WTC11 (cell line): ENCODE data around the gene PGGHG. TPM values are rescaled to one million over a fixed set of nuclear protein-coding genes. Genes with fewer than 3 reads are reported as not detected.

ENCODE experiments used
- ATAC-seq: fragments of 200-7000 bp; cut with Tn5 transposase; 2 replicates; pipeline ENCODE4 v1.10.0; 2021; ENCODE audit warnings: mild to moderate bottlenecking, moderate library complexity
- CTCF ChIA-PET: fragments of 300-600 bp; sonication (Branson Sonifier 250); formaldehyde crosslinking; loops from one replicate; lab custom pipeline; 2021; ENCODE audit warnings: antibody characterized with exemption; lab: Charles Lee
- POLR2A ChIA-PET: fragments of 350-600 bp; sonication (Branson Sonifier 250); formaldehyde crosslinking; loops from one replicate; lab custom pipeline; 2021; ENCODE audit warnings: antibody characterized with exemption; lab: Charles Lee
- DNase-seq: peaks from one replicate; pipeline ENCODE4 v3.0.0; 2021; ENCODE audit warnings: low spot score
- H3K27ac Mint-ChIP-seq: 2 replicates; pipeline ENCODE4 v1.8.0; 2021; ENCODE audit warnings: mixed read lengths
- H3K27me3 Mint-ChIP-seq: 2 replicates; pipeline ENCODE4 v1.8.0; 2021; ENCODE audit warnings: low read depth, mild to moderate bottlenecking, moderate library complexity, mixed read lengths
- H3K36me3 Mint-ChIP-seq: 2 replicates; pipeline ENCODE4 v1.8.0; 2021; ENCODE audit warnings: mixed read lengths
- H3K4me1 Mint-ChIP-seq: 2 replicates; pipeline ENCODE4 v1.8.0; 2022; ENCODE audit warnings: mixed read lengths
- H3K4me3 Mint-ChIP-seq: 2 replicates; pipeline ENCODE4 v1.8.0; 2021; ENCODE audit warnings: mild to moderate bottlenecking, moderate library complexity, mixed read lengths
- H3K9me3 Mint-ChIP-seq: 2 replicates; pipeline ENCODE4 v1.8.0; 2021; ENCODE audit warnings: mixed read lengths
- CREM ChIP-seq: sonication (generic); formaldehyde crosslinking; IDR thresholded peaks from 2 replicates; pipeline ENCODE4 v1.8.1; 2022; ENCODE audit warnings: mild to moderate bottlenecking, missing genetic modification reagents, moderate library complexity
- ESRRA ChIP-seq: sonication (generic); formaldehyde crosslinking; IDR thresholded peaks from 2 replicates; pipeline ENCODE4 v1.8.1; 2022; ENCODE audit warnings: mild to moderate bottlenecking, missing genetic modification reagents, borderline replicate concordance
- FOXP1 ChIP-seq: sonication (generic); formaldehyde crosslinking; IDR thresholded peaks from 2 replicates; pipeline ENCODE4 v1.8.0; 2022; ENCODE audit warnings: missing genetic modification reagents, mild to moderate bottlenecking, moderate library complexity, borderline replicate concordance
- GTF2I ChIP-seq: fragments of 250-450 bp; sonication (Bioruptor Pico); conservative IDR thresholded peaks from 2 replicates; pipeline ENCODE4 v1.4.0; 2021; ENCODE audit warnings: mild to moderate bottlenecking
- JUN ChIP-seq: sonication (generic); formaldehyde crosslinking; IDR thresholded peaks from 2 replicates; pipeline ENCODE4 v1.8.0; 2023; ENCODE audit warnings: mild to moderate bottlenecking, missing genetic modification reagents
- MXD4 ChIP-seq: fragments of 250-450 bp; sonication (Bioruptor Pico); IDR thresholded peaks from 2 replicates; pipeline ENCODE4 v1.8.0; 2021; ENCODE audit warnings: mild to moderate bottlenecking, moderate library complexity, borderline replicate concordance
- MYBL2 ChIP-seq: sonication (generic); formaldehyde crosslinking; IDR thresholded peaks from 2 replicates; pipeline ENCODE4 v1.8.1; 2023; ENCODE audit warnings: mild to moderate bottlenecking, moderate library complexity, missing genetic modification reagents
- NR1H2 ChIP-seq: sonication (generic); formaldehyde crosslinking; IDR thresholded peaks from 2 replicates; pipeline ENCODE4 v1.9.0; 2021; ENCODE audit warnings: mild to moderate bottlenecking, moderate library complexity, missing genetic modification reagents
- OVOL2 ChIP-seq: fragments of 250-450 bp; sonication (Bioruptor Pico); IDR thresholded peaks from 2 replicates; pipeline ENCODE4 v1.9.0; 2021; ENCODE audit warnings: mild to moderate bottlenecking, borderline replicate concordance
- TEAD4 ChIP-seq: sonication (generic); formaldehyde crosslinking; IDR thresholded peaks from 2 replicates; pipeline ENCODE4 v1.8.0; 2022; ENCODE audit warnings: mild to moderate bottlenecking, missing genetic modification reagents
- ZNF138 ChIP-seq: sonication (generic); formaldehyde crosslinking; conservative IDR thresholded peaks from 2 replicates; pipeline ENCODE4 v1.8.1; 2022; ENCODE audit warnings: mild to moderate bottlenecking, moderate library complexity, missing genetic modification reagents
- ZNF219 ChIP-seq: sonication (generic); formaldehyde crosslinking; IDR thresholded peaks from 2 replicates; pipeline ENCODE4 v1.8.0; 2023; ENCODE audit warnings: missing genetic modification reagents, mild to moderate bottlenecking, borderline replicate concordance
- ZNF232 ChIP-seq: sonication (generic); formaldehyde crosslinking; IDR thresholded peaks from 2 replicates; pipeline ENCODE4 v1.8.0; 2022; ENCODE audit warnings: mild to moderate bottlenecking, missing genetic modification reagents
- total RNA-seq: library from RNA; stranded (reverse); gene quantifications from 3 replicates; pipeline ENCODE4 v1.2.3, GENCODE V29; 2021
- TF ChIP-seq, protein P1 (sequence below): sonication (generic); formaldehyde crosslinking; IDR thresholded peaks from 2 replicates; pipeline ENCODE4 v1.8.1; 2023; ENCODE audit warnings: mild to moderate bottlenecking, missing genetic modification reagents, moderate library complexity
- TF ChIP-seq, protein P2 (sequence below): sonication (generic); formaldehyde crosslinking; IDR thresholded peaks from 2 replicates; pipeline ENCODE4 v1.8.0; 2022; ENCODE audit warnings: missing genetic modification reagents
- TF ChIP-seq, protein P3 (sequence below): fragments of 250-450 bp; sonication (Bioruptor Pico); IDR thresholded peaks from 2 replicates; pipeline ENCODE4 v1.8.0; 2021; ENCODE audit warnings: mild to moderate bottlenecking
- TF ChIP-seq, protein P4 (sequence below): sonication (generic); formaldehyde crosslinking; IDR thresholded peaks from 2 replicates; pipeline ENCODE4 v1.8.1; 2023; ENCODE audit warnings: mild to moderate bottlenecking, moderate library complexity, missing genetic modification reagents

The PGGHG gene
- total RNA-seq, 1 experiment from 2014 or later = 74.9 TPM

DNA sequence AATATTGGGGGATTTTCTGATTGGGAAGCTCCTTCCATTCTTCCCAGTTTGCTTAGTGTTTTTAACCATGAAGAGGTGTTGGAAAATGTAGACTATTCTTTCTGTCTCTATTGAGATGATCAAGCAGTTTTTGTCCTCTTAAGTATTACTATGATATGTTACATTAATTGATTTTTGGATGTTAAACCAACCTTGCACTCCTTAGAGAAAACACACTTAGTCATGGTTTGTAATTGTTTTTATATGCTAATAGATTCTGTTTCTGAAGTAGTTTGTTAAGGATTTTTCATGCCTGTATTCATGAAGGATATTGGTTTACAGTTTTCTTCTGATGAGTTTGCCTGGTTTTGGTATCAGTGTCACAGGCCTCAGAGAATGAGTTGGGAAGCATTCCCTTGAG is 12.7 kb upstream of the PGGHG start:
- peaks cover 9% of the 10 kb centered on the region for H3K9me3 Mint-ChIP-seq
- TF ChIP-seq JUN (CRISPR knock-in tag) = no peak
- TF ChIP-seq ZNF219 = no peak
- TF ChIP-seq CREM (CRISPR knock-in tag) = no peak
- no peak for TF ChIP-seq MYBL2 (CRISPR knock-in tag)
- TF ChIP-seq, protein P1, sequence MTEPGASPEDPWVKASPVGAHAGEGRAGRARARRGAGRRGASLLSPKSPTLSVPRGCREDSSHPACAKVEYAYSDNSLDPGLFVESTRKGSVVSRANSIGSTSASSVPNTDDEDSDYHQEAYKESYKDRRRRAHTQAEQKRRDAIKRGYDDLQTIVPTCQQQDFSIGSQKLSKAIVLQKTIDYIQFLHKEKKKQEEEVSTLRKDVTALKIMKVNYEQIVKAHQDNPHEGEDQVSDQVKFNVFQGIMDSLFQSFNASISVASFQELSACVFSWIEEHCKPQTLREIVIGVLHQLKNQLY (CRISPR knock-in tag) = no peak
- peaks cover 27% of the 10 kb centered on the region for H3K27me3 Mint-ChIP-seq
- H3K36me3 Mint-ChIP-seq = no peaks in the 10 kb centered on the region
- ChIA-PET CTCF (interaction anchor here (1.1 to 3.6 kb wide), 2 partner anchors 22 to 26 kb away, joined by 3 to 20 read pairs; no protein-coding TSS in a partner anchor), POLR2A (no interaction called here)
- peaks cover 18% of the 10 kb centered on the region for H3K4me1 Mint-ChIP-seq
- ATAC-seq (no peak), DNase-seq (no peak)
- H3K4me3 Mint-ChIP-seq = no peak overlapping the region
- no peak overlapping the region for H3K27ac Mint-ChIP-seq

DNA sequence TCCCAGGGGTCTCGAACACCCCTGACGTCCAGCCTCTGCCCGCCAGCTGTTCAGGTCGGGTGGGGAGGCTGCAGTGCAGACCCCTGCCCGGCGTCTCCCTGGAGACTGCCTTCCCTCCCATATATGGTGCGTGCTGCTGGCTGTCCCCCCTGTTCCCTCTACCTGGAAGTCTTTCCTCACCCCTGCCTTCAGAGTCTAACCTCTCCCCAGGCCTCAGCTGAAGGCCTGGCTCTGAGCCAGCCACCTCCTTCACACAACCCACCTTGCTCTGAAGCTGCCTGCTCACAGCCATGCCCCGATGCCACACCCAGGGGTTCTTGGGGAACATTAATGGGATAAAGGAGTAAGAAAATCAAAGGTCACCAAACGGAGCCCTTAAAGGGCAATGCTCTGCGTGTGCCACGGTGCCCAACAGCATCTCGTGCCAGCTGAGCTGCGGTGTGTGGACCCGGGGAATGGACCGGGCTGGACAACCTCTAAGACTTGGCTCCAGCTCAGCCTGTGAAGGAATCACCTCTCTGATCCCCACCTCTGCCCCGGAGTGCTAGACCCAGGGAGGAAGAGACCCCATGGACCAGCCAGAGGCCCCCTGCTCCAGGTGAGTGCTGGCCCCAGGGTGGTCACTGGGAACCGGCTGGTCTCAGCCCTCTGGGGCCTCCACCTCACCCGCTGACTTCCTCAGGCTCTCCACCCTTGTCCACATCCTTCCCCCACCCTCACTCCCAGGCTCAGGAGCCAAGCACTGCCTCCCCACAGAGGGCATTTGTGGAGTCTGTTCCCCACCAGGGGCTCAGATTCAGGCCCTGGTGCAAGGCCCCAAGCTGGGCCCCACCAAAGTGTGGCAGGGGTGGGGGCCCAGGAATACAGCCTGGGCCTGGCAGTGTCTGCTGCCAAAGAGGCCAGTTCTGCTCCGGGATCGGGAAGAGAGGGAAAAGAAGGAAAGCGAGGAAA is 10.7 kb upstream of the PGGHG start, which contains the start of gene NLRP6:
TSS of gene NLRP6 (plus strand) at position 407 of the 951 bp plus-strand sequence. CDS start at position 570, 163 bp downstream.
- ATAC-seq (no peak), DNase-seq (no peak)
- CTCF ChIA-PET = interaction anchor here (0.8 to 5.8 kb wide), 5 partner anchors 10 to 112 kb away, joined by 3 to 53 read pairs (median 4); no protein-coding TSS in a partner anchor
- Mint-ChIP-seq H3K4me1 (peaks cover 29% of the 10 kb centered on the region), H3K4me3 (peak within 1 kb of the TSS; percentile 52; the same call in 1 of the 2 replicates), H3K27me3 (peaks cover 46% of the 10 kb centered on the region), H3K9me3 (peaks cover 9% of the 10 kb centered on the region), H3K27ac (no peak within 1 kb of the TSS), H3K36me3 (no peaks in the 10 kb centered on the region)
- no peak for TF ChIP-seq OVOL2 (CRISPR knock-in tag)
- TF ChIP-seq MXD4 (CRISPR knock-in tag) = no peak
- TF ChIP-seq, protein P2, sequence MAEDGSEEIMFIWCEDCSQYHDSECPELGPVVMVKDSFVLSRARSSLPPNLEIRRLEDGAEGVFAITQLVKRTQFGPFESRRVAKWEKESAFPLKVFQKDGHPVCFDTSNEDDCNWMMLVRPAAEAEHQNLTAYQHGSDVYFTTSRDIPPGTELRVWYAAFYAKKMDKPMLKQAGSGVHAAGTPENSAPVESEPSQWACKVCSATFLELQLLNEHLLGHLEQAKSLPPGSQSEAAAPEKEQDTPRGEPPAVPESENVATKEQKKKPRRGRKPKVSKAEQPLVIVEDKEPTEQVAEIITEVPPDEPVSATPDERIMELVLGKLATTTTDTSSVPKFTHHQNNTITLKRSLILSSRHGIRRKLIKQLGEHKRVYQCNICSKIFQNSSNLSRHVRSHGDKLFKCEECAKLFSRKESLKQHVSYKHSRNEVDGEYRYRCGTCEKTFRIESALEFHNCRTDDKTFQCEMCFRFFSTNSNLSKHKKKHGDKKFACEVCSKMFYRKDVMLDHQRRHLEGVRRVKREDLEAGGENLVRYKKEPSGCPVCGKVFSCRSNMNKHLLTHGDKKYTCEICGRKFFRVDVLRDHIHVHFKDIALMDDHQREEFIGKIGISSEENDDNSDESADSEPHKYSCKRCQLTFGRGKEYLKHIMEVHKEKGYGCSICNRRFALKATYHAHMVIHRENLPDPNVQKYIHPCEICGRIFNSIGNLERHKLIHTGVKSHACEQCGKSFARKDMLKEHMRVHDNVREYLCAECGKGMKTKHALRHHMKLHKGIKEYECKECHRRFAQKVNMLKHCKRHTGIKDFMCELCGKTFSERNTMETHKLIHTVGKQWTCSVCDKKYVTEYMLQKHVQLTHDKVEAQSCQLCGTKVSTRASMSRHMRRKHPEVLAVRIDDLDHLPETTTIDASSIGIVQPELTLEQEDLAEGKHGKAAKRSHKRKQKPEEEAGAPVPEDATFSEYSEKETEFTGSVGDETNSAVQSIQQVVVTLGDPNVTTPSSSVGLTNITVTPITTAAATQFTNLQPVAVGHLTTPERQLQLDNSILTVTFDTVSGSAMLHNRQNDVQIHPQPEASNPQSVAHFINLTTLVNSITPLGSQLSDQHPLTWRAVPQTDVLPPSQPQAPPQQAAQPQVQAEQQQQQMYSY (CRISPR knock-in tag) = no peak
- POLR2A ChIA-PET = interaction anchor here (1.1 kb wide), 1 partner anchor 22 kb away, joined by 4 read pairs; the partner anchor contains the start of gene IFITM5

DNA sequence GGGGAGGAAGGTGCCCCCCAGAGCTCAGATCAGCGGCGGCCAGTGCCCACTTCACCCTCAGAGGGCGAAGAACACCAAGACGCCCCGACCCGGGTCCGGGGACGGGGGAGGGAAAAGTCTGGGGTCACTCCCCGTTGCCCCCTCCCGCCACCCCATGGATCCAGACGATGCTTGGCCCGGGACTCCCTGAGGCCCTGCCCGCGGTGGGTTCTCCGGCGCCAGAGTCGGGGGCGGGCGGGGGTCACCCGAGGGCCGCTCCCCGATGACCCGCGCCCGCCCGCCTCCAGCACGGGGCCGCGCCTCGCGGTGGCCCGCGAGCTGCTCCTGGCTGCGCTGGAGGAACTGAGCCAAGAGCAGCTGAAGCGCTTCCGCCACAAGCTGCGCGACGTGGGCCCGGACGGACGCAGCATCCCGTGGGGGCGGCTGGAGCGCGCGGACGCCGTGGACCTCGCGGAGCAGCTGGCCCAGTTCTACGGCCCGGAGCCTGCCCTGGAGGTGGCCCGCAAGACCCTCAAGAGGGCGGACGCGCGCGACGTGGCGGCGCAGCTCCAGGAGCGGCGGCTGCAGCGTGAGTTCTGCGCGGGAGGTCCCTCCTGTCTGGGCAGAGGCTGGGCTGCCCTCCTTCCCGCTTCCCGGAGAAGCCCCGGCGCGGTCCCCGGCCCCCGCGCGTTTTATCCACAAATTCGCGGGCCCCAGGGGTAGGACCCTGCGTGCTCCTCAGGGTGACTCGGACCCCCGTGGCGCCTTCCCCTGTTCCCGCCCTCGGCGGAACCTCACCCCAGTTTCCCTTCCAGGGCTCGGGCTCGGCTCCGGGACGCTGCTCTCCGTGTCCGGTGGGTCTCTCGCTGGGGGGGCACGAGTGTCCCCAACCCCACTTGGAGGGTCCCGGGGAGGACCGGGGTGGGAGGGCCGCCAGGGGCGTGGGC is 9.6 kb upstream of the PGGHG start:
- peaks cover 50% of the 10 kb centered on the region for H3K27me3 Mint-ChIP-seq
- POLR2A ChIA-PET = interaction anchor here (1.2 kb wide), 1 partner anchor 169 kb away, joined by 3 read pairs; no protein-coding TSS in a partner anchor
- H3K9me3 Mint-ChIP-seq = peaks cover 9% of the 10 kb centered on the region
- no peak for DNase-seq
- H3K4me3 Mint-ChIP-seq = peak overlapping the region; percentile 52; the same call in 1 of the 2 replicates
- 0 out of 2 replicates have a peak, but pooled peaks have one; percentile 10 for ATAC-seq
- no peak overlapping the region for H3K27ac Mint-ChIP-seq
- CTCF ChIA-PET = interaction anchor here (1.0 to 5.8 kb wide), 7 partner anchors 11 to 111 kb away, joined by 3 to 53 read pairs (median 4); no protein-coding TSS in a partner anchor
- H3K4me1 Mint-ChIP-seq = peaks cover 37% of the 10 kb centered on the region
- no peaks in the 10 kb centered on the region for H3K36me3 Mint-ChIP-seq
- no peak for TF ChIP-seq OVOL2 (CRISPR knock-in tag)
- TF ChIP-seq TEAD4 (CRISPR knock-in tag) = no peak
- no peak for TF ChIP-seq ZNF138 (CRISPR knock-in tag)
- no peak for TF ChIP-seq GTF2I (CRISPR knock-in tag)
- no peak for TF ChIP-seq ZNF232 (CRISPR knock-in tag)
- TF ChIP-seq MXD4 (CRISPR knock-in tag) = no peak
- no peak for TF ChIP-seq ESRRA (CRISPR knock-in tag)
- TF ChIP-seq, protein P3, sequence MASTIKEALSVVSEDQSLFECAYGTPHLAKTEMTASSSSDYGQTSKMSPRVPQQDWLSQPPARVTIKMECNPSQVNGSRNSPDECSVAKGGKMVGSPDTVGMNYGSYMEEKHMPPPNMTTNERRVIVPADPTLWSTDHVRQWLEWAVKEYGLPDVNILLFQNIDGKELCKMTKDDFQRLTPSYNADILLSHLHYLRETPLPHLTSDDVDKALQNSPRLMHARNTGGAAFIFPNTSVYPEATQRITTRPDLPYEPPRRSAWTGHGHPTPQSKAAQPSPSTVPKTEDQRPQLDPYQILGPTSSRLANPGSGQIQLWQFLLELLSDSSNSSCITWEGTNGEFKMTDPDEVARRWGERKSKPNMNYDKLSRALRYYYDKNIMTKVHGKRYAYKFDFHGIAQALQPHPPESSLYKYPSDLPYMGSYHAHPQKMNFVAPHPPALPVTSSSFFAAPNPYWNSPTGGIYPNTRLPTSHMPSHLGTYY (CRISPR knock-in tag) = no peak
- no peak for TF ChIP-seq NR1H2 (CRISPR knock-in tag)
- TF ChIP-seq, protein P4, sequence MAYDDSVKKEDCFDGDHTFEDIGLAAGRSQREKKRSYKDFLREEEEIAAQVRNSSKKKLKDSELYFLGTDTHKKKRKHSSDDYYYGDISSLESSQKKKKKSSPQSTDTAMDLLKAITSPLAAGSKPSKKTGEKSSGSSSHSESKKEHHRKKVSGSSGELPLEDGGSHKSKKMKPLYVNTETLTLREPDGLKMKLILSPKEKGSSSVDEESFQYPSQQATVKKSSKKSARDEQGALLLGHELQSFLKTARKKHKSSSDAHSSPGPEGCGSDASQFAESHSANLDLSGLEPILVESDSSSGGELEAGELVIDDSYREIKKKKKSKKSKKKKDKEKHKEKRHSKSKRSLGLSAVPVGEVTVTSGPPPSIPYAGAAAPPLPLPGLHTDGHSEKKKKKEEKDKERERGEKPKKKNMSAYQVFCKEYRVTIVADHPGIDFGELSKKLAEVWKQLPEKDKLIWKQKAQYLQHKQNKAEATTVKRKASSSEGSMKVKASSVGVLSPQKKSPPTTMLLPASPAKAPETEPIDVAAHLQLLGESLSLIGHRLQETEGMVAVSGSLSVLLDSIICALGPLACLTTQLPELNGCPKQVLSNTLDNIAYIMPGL (CRISPR knock-in tag) = no peak; the same call in 1 of the 2 replicates
- no peak for TF ChIP-seq FOXP1 (CRISPR knock-in tag)
